Measurements from ENCODE around the gene PPM1D. TPM values are rescaled to one million over a fixed set of nuclear protein-coding genes. Genes with fewer than 3 reads are reported as not detected.

The PPM1D gene
- total RNA-seq, 1 donor from 2014 or later = 22.3 TPM

- no peak for DNase-seq
- Histone ChIP-seq H3K4me3 (no peak overlapping the region), H3K27me3 (no peaks in the 10 kb centered on the region), H3K4me1 (no peaks in the 10 kb centered on the region), H3K27ac (no peak overlapping the region), H3K36me3 (peaks cover 23% of the 10 kb centered on the region), H3K9me3 (no peaks in the 10 kb centered on the region)
- TF ChIP-seq, protein P1, sequence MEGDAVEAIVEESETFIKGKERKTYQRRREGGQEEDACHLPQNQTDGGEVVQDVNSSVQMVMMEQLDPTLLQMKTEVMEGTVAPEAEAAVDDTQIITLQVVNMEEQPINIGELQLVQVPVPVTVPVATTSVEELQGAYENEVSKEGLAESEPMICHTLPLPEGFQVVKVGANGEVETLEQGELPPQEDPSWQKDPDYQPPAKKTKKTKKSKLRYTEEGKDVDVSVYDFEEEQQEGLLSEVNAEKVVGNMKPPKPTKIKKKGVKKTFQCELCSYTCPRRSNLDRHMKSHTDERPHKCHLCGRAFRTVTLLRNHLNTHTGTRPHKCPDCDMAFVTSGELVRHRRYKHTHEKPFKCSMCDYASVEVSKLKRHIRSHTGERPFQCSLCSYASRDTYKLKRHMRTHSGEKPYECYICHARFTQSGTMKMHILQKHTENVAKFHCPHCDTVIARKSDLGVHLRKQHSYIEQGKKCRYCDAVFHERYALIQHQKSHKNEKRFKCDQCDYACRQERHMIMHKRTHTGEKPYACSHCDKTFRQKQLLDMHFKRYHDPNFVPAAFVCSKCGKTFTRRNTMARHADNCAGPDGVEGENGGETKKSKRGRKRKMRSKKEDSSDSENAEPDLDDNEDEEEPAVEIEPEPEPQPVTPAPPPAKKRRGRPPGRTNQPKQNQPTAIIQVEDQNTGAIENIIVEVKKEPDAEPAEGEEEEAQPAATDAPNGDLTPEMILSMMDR (IDR thresholded peaks at IDR 0.05) = no peak
- ATAC-seq = no peak
- intact Hi-C loops (cut with DNase I) = no loop called here
Measured at GRCh38 chr17:60695960-60696359, 96.0 kb downstream of the PPM1D start.

DNA sequence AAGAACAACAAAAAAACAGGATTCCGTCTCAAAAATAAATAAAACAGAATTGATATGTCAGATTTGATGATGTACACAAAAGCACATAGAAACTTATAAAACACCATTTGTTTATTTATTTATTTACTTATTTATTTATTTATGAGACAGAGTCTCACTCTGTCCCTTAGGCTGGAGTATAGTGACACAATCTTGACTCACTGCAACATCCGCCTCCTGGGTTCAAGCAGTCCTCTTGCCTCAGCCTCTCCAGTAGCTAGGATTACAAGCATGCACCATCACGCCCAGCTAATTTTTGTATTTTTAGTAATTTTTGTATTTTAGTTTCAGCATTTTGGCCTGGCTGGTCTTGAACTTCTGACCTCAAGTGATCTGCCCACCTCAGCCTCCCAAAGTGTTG lies 99.1 kb downstream of the PPM1D start:
- H3K36me3 ChIP-seq = peaks cover 9% of the 10 kb centered on the region
- intact Hi-C loops (cut with DNase I) = no loop called here
- H3K4me3 ChIP-seq = no peak overlapping the region
- no peaks in the 10 kb centered on the region for H3K4me1 ChIP-seq
- H3K9me3 ChIP-seq = no peaks in the 10 kb centered on the region
- DNase-seq = no peak
- H3K27me3 ChIP-seq = no peaks in the 10 kb centered on the region
- TF ChIP-seq, protein P1 (IDR thresholded peaks at IDR 0.05) = no peak
- no peak for ATAC-seq
- H3K27ac ChIP-seq = no peak overlapping the region

DNA sequence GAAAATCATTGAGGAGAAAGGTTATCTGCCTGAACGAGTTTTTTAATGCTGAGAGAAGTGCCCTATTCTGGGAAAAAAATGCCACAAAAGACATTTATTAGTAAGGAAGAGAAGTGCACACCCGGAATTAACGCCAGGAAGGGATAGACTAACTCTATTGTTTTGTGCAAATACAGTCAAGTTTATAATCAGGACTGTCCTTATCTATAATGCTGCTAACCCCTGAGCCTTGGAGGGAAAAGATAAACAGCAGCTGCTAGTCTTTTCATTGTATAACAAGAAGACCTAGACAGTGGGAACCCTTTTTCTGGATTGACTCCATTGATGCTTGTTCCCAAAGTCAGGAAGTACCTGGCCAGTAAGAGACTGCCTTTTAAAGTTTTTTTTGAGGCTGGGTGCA lies 104.2 kb downstream of the PPM1D start:
- H3K27ac ChIP-seq = no peak overlapping the region
- TF ChIP-seq, protein P1 (IDR thresholded peaks at IDR 0.05) = no peak
- no peak overlapping the region for H3K4me3 ChIP-seq
- H3K9me3 ChIP-seq = no peaks in the 10 kb centered on the region
- ATAC-seq = no peak
- peaks cover 10% of the 10 kb centered on the region for H3K36me3 ChIP-seq
- H3K27me3 ChIP-seq = no peaks in the 10 kb centered on the region
- DNase-seq = no peak
- intact Hi-C loops (cut with DNase I) = no loop called here
- H3K4me1 ChIP-seq = no peaks in the 10 kb centered on the region

GRCh38 chr17:60712675-60713074 lies 112.7 kb downstream of the PPM1D start:
- peaks cover 17% of the 10 kb centered on the region for H3K36me3 ChIP-seq

DNA sequence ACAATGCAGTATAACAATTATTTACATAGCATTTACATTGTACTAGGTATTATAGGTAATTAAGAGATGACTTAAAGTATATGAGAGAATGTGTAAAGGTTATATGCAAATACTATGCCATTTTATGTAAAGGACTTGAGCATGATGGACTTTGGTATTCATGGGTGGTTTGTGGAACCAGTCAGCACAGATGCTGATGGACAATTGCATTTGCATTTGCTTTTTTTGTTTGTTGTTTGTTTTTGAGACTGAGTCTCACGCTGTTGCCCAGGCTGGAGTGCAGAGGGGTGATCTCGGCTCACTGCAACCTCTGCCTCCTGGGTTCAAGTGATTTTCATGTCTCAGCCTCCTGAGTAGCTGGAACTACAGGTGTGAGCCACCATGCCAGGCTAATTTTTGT lies 113.6 kb downstream of the PPM1D start:
- ATAC-seq = no peak

More at GRCh38 chr17:60712675-60713074, 112.7 kb downstream of the PPM1D start:
- no peak for ATAC-seq
- TF ChIP-seq, protein P1 (IDR thresholded peaks at IDR 0.05) = no peak
- intact Hi-C loops (cut with DNase I) = no loop called here
- no peaks in the 10 kb centered on the region for H3K27me3 ChIP-seq
- no peak overlapping the region for H3K27ac ChIP-seq
- DNase-seq = no peak
- H3K9me3 ChIP-seq = no peaks in the 10 kb centered on the region
- H3K4me3 ChIP-seq = no peak overlapping the region
- no peaks in the 10 kb centered on the region for H3K4me1 ChIP-seq

More for the DNA sequence above, 113.6 kb downstream of the PPM1D start:
- TF ChIP-seq, protein P1 (IDR thresholded peaks at IDR 0.05) = no peak
- Histone ChIP-seq H3K4me1 (no peaks in the 10 kb centered on the region), H3K36me3 (peaks cover 12% of the 10 kb centered on the region), H3K9me3 (no peaks in the 10 kb centered on the region), H3K27me3 (no peaks in the 10 kb centered on the region), H3K4me3 (no peak overlapping the region), H3K27ac (no peak overlapping the region)
- intact Hi-C loops (cut with DNase I) = no loop called here
- no peak for DNase-seq

Other genes starting within 250 kb of the PPM1D start
- 72.4 TPM for gene USP32, start 208.1 kb upstream of the PPM1D start, total RNA-seq
- gene CHCT1, start 177.7 kb upstream of the PPM1D start, total RNA-seq = not detected
- 43.6 TPM for gene APPBP2, start 74.0 kb upstream of the PPM1D start, total RNA-seq
- 23.5 TPM for gene BCAS3, start 77.7 kb downstream of the PPM1D start, total RNA-seq

All from upper lobe of right lung (tissue), 1 donor.